Erythroblast (primary cell): Measurements from ENCODE around the gene NRG3.

Source experiments
- GATA1 ChIP-seq: IDR thresholded peaks from 2 replicates; pipeline ENCODE4 v1.6.1; 2011; ENCODE audit warnings: low read depth, mild to moderate bottlenecking, control low read depth, low read length, moderate library complexity
- POLR2A ChIP-seq: IDR thresholded peaks from 2 replicates; pipeline ENCODE4 v1.6.1; 2011; ENCODE audit warnings: mild to moderate bottlenecking, low read length

GRCh38 chr10:82463614-82464013 lies 588.6 kb downstream of the NRG3 start:
- TF ChIP-seq POLR2A (no peak), GATA1 (no peak)
